Measurements from ENCODE around the gene GATAD2B.
"Not testable (repeated sequence)": the region's sequence is repeated elsewhere in the genome, so short reads cannot be mapped to it uniquely, and the experiment has no call there.

The GATAD2B gene

DNA sequence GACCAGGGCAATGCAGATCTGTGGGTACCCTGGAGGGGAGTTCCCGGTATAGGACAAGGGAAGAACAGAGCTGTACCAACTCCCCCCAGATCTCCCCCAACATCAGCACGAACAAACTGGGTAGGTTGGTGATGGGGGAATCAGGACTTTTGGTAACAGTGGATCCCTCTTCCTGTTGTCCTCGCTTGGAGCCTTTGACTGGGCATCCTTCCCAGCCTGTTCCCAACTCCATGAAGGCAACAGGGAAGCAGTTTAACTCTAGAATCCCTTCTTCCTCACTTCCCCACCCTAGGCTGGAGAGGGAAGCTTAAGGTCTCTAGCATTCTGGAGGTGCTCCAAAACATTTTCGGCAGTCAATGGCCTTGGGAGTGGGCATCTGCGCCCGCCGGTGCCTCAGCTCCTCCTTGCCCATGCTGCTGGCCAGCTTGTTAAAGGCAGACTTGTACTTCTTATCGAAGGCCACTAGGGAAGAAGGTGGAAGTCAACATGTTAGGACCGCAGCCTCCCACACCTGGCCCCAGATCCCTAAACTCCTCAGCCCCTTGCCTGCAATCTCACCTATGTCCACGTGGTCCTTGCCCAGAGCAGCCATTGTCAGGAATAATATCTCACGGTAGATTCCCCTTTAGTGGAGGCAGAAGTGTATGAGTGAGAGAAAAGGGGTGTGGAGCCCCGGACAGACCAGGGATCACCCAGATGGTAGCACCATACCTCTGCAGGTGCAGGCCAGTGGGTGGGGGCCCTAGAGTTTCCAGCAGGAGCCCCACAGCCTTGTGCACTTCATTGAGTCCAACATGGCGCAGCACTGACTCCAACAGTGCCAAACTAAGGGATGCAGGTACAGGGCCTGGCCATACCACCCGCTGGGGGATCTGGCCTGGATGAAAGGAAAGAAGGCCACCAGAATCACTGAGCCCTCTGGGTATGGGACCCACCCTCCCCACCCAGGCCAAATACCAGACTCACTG is 7.5 kb upstream of the GATAD2B start:
- no peak for DNase-seq (ENCODE audit: low read depth in 2 of 2)

DNA sequence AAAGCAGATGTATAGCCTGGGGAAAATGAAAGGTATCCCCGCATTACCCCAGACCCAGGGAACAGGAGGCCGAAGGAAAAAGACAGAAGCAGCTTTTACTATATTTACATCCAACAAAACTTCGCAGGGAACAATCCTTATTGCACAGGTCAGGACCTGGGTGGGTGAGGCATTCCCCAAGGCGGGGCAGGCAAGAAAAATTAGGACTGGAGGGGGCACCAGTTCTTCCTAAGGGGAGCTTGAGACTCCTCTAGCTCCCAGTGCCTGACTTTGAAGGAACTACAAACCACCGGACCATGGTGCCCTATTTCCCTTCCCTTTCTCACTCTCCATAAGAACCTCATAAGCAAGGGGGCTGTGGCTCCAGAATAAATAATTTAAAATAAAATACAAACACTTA is 6.7 kb upstream of the GATAD2B start:
- no peak for DNase-seq (ENCODE audit: low read depth in 2 of 2)

DNA sequence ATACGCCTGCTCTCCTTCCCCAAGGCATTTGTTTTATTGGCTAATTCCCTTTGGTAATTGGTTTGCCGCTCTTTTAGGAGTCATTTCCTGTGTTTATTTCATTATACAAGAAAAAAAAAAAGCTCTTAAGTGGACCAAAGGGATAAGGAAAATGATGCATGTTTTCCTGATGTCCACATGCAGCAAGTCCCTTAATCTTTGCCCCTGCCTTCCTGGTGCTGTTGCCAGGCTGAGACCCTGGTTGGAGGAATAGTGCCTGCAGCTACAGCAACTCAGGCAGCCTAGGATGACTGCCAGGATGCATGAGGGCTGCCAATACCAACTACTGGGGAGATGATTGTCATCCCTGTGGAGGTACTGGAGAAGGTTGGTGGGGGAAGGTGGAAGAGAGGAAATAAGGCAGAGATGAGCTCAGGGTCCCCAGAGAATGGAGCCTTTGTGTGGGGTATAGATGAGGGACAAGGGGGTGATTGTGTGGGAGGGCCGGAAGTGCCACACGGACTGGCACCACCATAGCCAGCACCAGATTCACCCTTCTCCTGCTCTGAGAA is 6.1 kb upstream of the GATAD2B start:
- no peak for DNase-seq (ENCODE audit: low read depth in 2 of 2)

DNA sequence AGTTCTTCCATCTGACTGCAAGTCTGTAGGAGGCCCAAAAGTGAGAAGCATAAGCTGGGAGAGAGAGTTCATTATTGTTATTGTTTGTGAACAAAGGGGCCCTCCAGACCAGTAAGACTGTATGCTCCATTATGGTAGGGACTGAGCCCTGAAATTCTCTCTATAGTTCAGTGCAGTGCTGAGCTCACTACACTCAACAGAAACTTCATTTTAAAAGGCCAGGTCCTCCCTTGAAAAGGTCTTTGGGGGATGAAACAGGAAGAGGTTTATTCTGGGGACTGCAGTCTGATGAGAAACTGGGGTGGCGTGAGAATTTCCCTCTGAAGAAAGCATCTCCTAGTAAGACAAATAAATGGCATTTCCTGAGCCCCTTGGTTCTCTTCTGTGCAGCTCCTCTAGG is 5.5 kb upstream of the GATAD2B start:
- no peak for DNase-seq (ENCODE audit: low read depth in 2 of 2)

DNA sequence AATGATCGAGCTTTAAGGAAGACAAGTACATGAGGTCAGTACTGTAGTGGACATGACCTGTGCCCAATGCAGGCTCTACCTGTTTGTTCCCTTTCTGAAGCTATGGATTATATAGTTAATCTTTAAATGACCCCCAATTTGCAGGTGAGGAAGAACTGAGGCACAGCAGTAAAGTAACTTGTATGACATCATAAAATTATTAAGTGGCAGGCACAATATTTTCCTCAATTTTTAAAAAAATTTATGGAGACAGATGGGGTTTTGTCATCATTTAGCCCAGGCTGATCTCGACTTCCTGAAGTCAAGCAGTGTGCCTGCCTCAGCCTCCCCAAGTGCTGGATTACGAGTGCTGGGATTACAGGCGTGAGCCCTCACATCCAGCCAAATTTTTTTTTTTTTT is 3.6 kb upstream of the GATAD2B start:
- DNase-seq (ENCODE audit: low read depth in 2 of 2): no peak

DNA sequence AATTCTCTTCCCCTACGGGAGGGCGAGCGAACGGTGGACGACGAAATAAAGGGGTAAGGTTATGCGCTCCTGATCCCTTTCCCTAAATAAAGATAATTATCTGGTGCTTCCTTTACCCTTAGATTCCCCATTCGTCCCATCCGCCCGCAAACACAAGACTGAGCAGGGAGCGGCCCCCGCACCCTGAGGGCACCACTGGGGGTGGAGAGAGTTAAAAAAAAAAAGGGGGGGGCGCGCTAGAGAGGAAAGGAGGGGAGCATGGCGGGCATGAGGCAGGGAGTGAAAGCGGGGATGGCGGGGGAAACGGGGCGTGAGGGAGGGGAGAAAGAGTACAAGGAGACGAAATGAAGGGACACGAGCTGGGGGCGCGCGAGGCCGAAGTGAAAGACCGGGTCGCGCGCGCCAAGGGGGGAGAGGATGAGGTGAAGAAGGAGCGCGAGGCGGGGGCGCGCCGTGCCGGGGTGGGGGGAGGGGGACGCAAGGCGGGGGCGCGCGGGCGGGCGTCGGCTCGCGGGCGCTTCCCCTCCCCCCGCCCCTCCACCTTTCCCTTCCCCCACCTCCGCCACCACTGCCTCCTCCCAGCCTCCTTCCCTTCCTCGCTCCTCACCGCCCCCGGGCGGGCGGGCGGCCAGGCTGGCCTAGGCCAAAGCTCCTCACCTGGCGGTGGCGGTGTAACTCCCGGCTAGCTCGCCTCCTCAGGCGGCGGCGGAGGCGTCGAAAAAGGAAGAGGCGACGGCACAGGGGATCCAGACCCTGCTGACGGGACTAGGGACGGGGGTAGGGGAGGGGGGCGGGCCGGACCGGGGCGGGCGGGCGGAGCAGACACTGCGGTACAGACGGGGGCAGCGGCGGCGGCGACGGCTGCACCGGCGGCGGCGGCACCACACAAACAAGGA is 448 bp downstream of the GATAD2B start:
- DNase-seq (ENCODE audit: low read depth in 2 of 2): peak; percentile 54 to 64

- no peak for DNase-seq (ENCODE audit: low read depth in 2 of 2)
Observed at GRCh38 chr1:153921803-153922075, 1.0 kb downstream of the GATAD2B start.

DNA sequence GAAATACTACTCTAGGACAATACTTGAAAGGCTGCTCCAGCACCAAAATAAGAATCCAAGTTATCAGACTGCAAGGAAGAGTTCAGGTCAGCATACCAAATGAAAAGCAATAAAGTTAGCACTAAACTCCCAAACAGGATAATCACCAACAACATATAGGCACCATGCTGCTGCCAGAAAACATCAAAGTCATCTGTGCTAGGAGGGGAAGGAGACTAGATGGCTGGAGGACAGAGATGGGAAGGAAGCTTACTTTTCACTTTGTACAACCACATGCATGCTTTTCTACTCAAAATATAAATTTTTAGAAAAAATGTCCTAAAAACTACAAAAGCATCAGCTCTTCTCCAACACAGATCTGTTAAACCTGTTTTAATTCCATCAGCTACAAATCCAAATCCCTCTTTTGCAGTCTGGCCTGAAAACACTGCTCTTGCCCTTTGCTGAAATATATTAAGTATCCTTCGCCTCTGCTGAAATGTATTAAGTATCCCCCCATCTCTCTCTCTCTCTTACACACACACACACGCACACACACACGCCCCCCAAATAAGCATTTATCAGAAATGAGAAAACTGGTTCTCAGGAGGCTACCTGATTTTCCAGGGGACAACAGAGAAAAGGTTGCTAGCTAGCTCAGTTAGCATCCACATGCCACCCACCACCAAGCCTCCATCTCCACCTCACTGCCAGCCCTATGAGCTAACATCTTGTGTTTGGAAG is 1.5 kb downstream of the GATAD2B start:
- DNase-seq (ENCODE audit: low read depth in 2 of 2): no peak

- DNase-seq (ENCODE audit: low read depth in 2 of 2): no peak
Observed at GRCh38 chr1:153919876-153920852, 2.6 kb downstream of the GATAD2B start.

GRCh38 chr1:153916297-153916696 is 6.5 kb downstream of the GATAD2B start:
- DNase-seq (ENCODE audit: low read depth in 2 of 2): no peak

- no peak for DNase-seq (ENCODE audit: low read depth in 2 of 2)
Observed at GRCh38 chr1:153912349-153912748, 10.4 kb downstream of the GATAD2B start.

DNA sequence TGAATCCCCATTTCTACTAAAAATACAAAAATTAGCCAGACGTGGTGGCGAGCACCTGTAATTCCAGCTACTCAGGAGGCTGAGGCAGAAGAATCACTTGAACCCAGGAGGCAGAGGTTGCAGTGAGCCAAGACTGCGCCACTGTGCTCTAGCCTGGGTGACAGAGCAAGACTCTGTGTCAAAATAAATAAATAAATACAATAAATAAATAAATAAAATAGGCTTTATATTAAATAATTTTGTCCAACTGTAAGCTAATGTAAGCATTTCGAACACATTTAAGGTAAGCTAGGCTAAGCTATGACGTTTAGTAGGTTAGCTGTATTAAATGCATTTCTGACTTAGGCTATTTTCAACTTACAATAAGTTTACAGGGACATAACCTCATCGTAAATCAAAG is 12.2 kb downstream of the GATAD2B start:
- not testable (repeated sequence) for DNase-seq (ENCODE audit: low read depth in 2 of 2)

DNA sequence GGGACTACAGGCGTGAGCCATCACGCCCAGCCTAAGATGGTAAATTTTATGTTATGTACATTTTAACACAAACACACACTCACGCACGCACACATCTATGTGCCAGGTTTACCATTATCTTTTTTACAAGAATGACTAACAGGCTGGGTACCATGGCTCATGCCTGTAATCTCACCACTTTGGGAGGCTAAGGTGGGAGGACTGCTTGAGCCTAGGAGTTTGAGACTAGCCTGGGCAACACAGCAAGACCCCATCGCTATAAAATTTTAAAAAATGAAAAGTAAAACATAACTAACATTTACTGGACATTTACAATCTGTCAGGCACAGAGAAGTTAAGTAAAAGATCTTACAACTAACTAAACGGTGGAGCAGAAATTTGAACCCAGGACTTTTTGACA is 14.7 kb downstream of the GATAD2B start:
- DNase-seq (ENCODE audit: low read depth in 2 of 2): no peak

DNA sequence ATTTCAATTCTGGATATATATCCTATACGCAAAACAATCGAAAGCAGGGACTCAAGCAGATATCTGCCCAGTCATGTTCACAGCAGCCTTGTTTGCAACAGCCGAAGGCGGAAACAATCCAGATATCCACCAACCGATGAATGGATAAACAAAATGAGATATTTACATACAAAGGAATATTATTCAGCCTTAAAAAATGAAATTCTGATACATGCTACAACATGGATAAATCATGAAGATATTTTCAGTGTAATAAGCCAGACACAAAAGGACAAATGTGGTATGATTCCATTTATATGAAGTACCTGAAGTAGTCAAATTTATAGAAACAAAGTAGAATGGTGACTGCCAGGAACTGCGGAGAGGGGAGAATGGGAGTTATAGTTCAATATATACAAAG is 15.6 kb downstream of the GATAD2B start:
- no peak for DNase-seq (ENCODE audit: low read depth in 2 of 2)

DNA sequence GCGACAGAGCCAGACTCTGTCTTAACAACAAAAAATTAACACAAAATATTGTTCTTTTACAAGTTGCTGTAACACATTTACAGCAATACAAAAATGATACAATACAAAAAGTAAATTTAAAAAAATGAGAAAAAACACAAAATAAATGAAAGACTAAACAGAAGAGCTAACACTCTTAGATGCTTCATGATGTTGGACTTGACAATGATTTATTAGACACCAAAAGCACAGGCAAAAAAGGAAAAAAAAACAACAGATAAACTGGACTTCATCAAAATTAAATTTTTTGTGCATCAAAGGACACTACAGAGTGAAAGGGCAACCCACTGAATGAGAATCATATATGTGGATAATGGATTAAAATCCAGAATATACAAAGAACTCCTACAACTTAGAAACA is 16.4 kb downstream of the GATAD2B start:
- no peak for DNase-seq (ENCODE audit: low read depth in 2 of 2)

DNA sequence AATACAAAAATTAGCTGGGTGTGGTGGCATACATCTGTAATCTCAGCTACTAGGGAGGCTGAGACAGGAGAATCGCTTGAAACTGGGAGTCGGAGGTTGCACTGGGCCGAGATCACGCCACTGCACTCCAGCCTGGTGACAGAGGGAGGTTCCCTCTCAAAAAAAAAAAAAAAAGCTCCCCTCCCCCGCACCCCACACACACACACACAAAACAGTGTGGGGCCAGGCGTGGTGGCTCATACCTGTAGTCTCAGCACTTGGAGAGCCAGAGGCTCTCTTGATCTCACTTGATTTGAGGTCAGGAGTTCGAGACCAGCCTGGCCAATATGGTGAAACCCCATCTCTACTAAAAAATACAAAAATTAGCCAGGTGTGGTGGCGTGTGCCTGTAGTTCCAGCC is 16.9 kb downstream of the GATAD2B start:
- not testable (repeated sequence) for DNase-seq (ENCODE audit: low read depth in 2 of 2)

GRCh38 chr1:153903841-153904455 is 18.8 kb downstream of the GATAD2B start:
- no peak for DNase-seq (ENCODE audit: low read depth in 2 of 2)

GRCh38 chr1:153899509-153899908 is 23.3 kb downstream of the GATAD2B start:
- DNase-seq (ENCODE audit: low read depth in 2 of 2): no peak

GRCh38 chr1:153895866-153896265 is 26.9 kb downstream of the GATAD2B start:
- not testable (repeated sequence) for DNase-seq (ENCODE audit: low read depth in 2 of 2)

GRCh38 chr1:153891042-153891441 is 31.7 kb downstream of the GATAD2B start:
- DNase-seq (ENCODE audit: low read depth in 2 of 2): not testable (repeated sequence)
